Mesenchymal stem cell (in vitro differentiated cells and primary cell): Measurements from ENCODE around the gene TNPO3.

Experiments used
- DNase-seq: peaks from one replicate; pipeline ENCODE4 v3.0.0-alpha.2; 2013
- H2AFZ ChIP-seq: one replicate; pipeline ENCODE4 v1.6.1; 2013; ENCODE audit warnings: low read depth, mild to moderate bottlenecking, control low read depth, inconsistent platforms, low read length, moderate library complexity
- H2AK5ac ChIP-seq: 2 replicates; pipeline ENCODE4 v1.6.1; 2013; ENCODE audit warnings: low read length, moderate library complexity, mild to moderate bottlenecking, inconsistent platforms; ENCODE audit not compliant: severe bottlenecking
- H2BK120ac ChIP-seq: one replicate; pipeline ENCODE4 v1.6.1; 2013; ENCODE audit warnings: low read depth, mild to moderate bottlenecking, inconsistent platforms, low read length, moderate library complexity
- H2BK12ac ChIP-seq, 2 experiments: one replicate each; pipeline ENCODE4 v1.6.1; 2013; ENCODE audit warnings: inconsistent platforms in 2 of 2, low read length in 2 of 2, mild to moderate bottlenecking in 2 of 2, moderate library complexity in 2 of 2, control low read depth in 1 of 2
- H2BK15ac ChIP-seq: one replicate; pipeline ENCODE4 v1.6.1; 2013; ENCODE audit warnings: mild to moderate bottlenecking, low read depth, inconsistent platforms; ENCODE audit not compliant: poor library complexity, severe bottlenecking
- H2BK5ac ChIP-seq: 2 replicates; pipeline ENCODE4 v1.6.1; 2013; ENCODE audit warnings: low read depth, mild to moderate bottlenecking, low read length, control low read depth, inconsistent platforms; ENCODE audit not compliant: poor library complexity, severe bottlenecking
- H3K14ac ChIP-seq, 2 experiments: one replicate each; pipeline ENCODE4 v1.6.1; 2013; ENCODE audit warnings: inconsistent platforms in 2 of 2, low read length in 2 of 2, control low read depth in 1 of 2, mild to moderate bottlenecking in 1 of 2, moderate library complexity in 1 of 2
- H3K18ac ChIP-seq, 2 experiments: one replicate each; pipeline ENCODE4 v1.6.1; 2013; ENCODE audit warnings: inconsistent platforms in 2 of 2, low read length in 2 of 2, control low read depth in 1 of 2, low read depth in 1 of 2, mild to moderate bottlenecking in 1 of 2
- H3K23ac ChIP-seq, 2 experiments: one replicate each; pipeline ENCODE4 v1.6.1; 2013; ENCODE audit warnings: inconsistent platforms in 2 of 2, low read length in 2 of 2, mild to moderate bottlenecking in 2 of 2, moderate library complexity in 2 of 2, control low read depth in 1 of 2
- H3K27ac ChIP-seq: 2 replicates; pipeline ENCODE4 v1.5.1; 2013; ENCODE audit warnings: mild to moderate bottlenecking, moderate library complexity, low read length, control low read depth, inconsistent platforms; ENCODE audit not compliant: poor library complexity, severe bottlenecking
- H3K27me3 ChIP-seq, 2 experiments: 2 replicates each; pipeline versions ENCODE4 v1.6.1 to v1.7.0; 2013; ENCODE audit warnings: low read length in 2 of 2, mild to moderate bottlenecking in 2 of 2, moderate library complexity in 2 of 2, control low read depth in 1 of 2, inconsistent platforms in 1 of 2; ENCODE audit not compliant: control insufficient read depth in 1 of 2, insufficient read depth in 1 of 2
- H3K36me3 ChIP-seq, 2 experiments: 2 replicates each; pipeline versions ENCODE4 v1.6.1 to v1.7.0; 2013; ENCODE audit warnings: low read length in 2 of 2, control low read depth in 1 of 2, inconsistent platforms in 1 of 2, low read depth in 1 of 2, mild to moderate bottlenecking in 1 of 2; ENCODE audit not compliant: insufficient read depth in 2 of 2, control insufficient read depth in 1 of 2
- H3K4ac ChIP-seq, 2 experiments: one replicate each; pipeline ENCODE4 v1.6.1; 2013; ENCODE audit warnings: inconsistent platforms in 2 of 2, low read length in 2 of 2, mild to moderate bottlenecking in 2 of 2, moderate library complexity in 2 of 2, control low read depth in 1 of 2, low read depth in 1 of 2
- H3K4me1 ChIP-seq: 2 replicates; pipeline ENCODE4 v1.6.1; 2013; ENCODE audit warnings: low read depth, low read length, control low read depth; ENCODE audit not compliant: control insufficient read depth, insufficient read depth
- H3K4me2 ChIP-seq: 2 replicates; pipeline ENCODE4 v1.6.1; 2013; ENCODE audit warnings: low read length, mild to moderate bottlenecking, inconsistent platforms; ENCODE audit not compliant: poor library complexity, severe bottlenecking
- H3K4me3 ChIP-seq, 2 experiments: 2 replicates each; pipeline versions ENCODE4 v1.5.1 to v1.7.0; 2013; ENCODE audit warnings: low read length in 2 of 2, mild to moderate bottlenecking in 2 of 2, control low read depth in 1 of 2, low read depth in 1 of 2; ENCODE audit not compliant: insufficient read depth in 1 of 2
- H3K79me1 ChIP-seq: replicated peaks from 2 replicates; pipeline ENCODE4 v1.6.1; 2013; ENCODE audit warnings: mild to moderate bottlenecking, control low read depth, low read length, inconsistent platforms; ENCODE audit not compliant: poor library complexity, severe bottlenecking
- H3K9ac ChIP-seq: 2 replicates; pipeline ENCODE4 v1.7.0; 2013; ENCODE audit warnings: mild to moderate bottlenecking, low read length, moderate library complexity
- H3K9me3 ChIP-seq: 2 replicates; pipeline ENCODE4 v1.7.0; 2013; ENCODE audit warnings: mild to moderate bottlenecking, low read length; ENCODE audit not compliant: control insufficient read depth
- H4K8ac ChIP-seq: one replicate; pipeline ENCODE4 v1.6.1; 2013; ENCODE audit warnings: inconsistent platforms, mild to moderate bottlenecking, low read length, moderate library complexity
- H4K91ac ChIP-seq: one replicate; pipeline ENCODE4 v1.6.1; 2013; ENCODE audit warnings: mild to moderate bottlenecking, low read length, inconsistent platforms
- WGBS: methylation state at CpG from one replicate; pipeline ENCODE4 v1.1.7; 2013; ENCODE audit warnings: mixed read lengths; 5-methylcytosine and 5-hydroxymethylcytosine counted together

TNPO3 gene

DNA sequence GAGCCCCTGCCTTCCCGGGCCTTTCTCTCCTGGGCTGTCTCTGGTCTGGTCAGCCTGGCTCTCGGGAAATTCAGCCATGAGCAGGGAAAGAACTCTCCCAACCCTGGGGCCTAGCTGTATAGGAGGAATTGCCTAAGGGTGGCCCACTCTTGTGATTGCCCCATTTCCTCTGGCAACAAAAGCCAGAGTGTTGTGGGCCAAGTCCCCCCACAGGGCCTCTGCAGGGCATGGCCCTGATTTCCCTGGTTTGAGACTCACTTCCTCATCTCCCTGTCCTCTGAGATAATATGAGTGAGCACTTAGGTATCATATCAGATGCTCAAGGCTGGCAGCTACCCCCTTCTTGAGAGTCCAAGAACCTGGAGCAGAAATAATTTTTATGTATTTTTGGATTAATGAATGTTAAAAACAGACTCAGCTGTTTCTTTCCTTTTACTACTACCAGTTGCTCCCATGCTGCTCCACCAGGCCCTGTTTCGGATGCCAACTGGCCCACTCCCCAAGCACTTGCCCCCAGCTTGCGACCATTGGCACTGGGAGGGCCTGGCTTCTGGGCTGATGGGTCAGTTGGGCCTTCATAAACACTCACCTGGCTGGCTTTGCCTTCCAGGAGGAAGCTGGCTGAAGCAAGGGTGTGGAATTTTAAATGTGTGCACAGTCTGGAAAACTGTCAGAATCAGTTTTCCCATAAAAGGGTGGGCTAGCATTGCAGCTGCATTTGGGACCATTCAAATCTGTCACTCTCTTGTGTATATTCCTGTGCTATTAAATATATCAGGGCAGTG lies 105.7 kb downstream of the TNPO3 start:
- Histone ChIP-seq H3K4me3 (peak overlapping the region in 1 of 2 experiments; percentile 30), H2BK5ac (no peak overlapping the region)
- 98% methylated on average over 4 of the region's 4 CpGs for WGBS

DNA sequence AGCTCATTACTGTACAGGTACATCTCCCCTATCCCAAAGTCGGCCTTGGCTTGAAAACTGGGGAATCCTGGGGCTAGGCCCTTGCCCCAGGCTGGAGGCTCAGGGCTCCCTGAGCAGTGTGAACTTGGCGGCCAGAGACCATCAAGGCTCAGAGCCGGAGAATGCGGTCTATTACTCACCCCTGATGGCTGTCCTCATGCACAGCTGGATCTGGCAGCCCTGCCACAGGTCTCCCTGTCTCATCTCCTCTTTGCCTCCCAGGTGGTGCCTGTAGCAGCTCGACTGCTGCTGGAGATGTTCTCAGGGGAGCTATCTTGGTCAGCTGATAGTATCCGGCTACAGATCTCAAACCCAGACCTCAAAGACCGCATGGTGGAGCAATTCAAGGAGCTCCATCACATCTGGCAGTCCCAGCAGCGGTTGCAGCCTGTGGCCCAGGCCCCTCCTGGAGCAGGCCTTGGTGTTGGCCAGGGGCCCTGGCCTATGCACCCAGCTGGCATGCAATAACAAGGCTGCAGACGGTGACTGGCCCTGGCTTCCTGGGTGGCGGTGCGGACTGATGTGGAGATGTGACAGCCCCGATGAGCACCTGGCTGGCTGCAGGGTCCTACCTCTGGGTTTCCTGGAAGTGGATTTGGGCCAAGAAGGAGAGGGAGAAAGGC lies 106.5 kb downstream of the TNPO3 start:
- no peak overlapping the region for H4K91ac ChIP-seq
- peaks cover 0 to 17% of the 10 kb centered on the region in 2 experiments for H3K27me3 ChIP-seq
- H2BK5ac ChIP-seq = no peak overlapping the region
- no peak overlapping the region for H2BK120ac ChIP-seq
- H2BK15ac ChIP-seq = no peak overlapping the region
- H3K18ac ChIP-seq = no peak overlapping the region
- H2BK12ac ChIP-seq = no peak overlapping the region
- WGBS = 89% methylated on average over 12 of the region's 12 CpGs
- peak overlapping the region in 1 of 2 experiments; percentile 49 for H3K14ac ChIP-seq
- no peak overlapping the region for H4K8ac ChIP-seq
- H3K27ac ChIP-seq = no peak overlapping the region
- H3K4me1 ChIP-seq = peaks cover 13% of the 10 kb centered on the region
- peaks cover 27 to 37% of the 10 kb centered on the region in 2 experiments for H3K36me3 ChIP-seq
- H3K9ac ChIP-seq = no peak overlapping the region
- no peak overlapping the region for H3K23ac ChIP-seq
- H3K4me3 ChIP-seq = no peak overlapping the region
- no peaks in the 10 kb centered on the region for H3K9me3 ChIP-seq
- H2AK5ac ChIP-seq = no peak overlapping the region
- no peak overlapping the region for H3K4ac ChIP-seq
- no peaks in the 10 kb centered on the region for H3K79me1 ChIP-seq
- H3K4me2 ChIP-seq = no peak overlapping the region
- no peak for DNase-seq
- H2AFZ ChIP-seq = no peak overlapping the region

More for the DNA sequence above, 105.7 kb downstream of the TNPO3 start:
- DNase-seq = no peak
- H2BK12ac ChIP-seq = no peak overlapping the region
- H4K91ac ChIP-seq = no peak overlapping the region
- peaks cover 0 to 17% of the 10 kb centered on the region in 2 experiments for H3K27me3 ChIP-seq
- H4K8ac ChIP-seq = no peak overlapping the region
- H2BK15ac ChIP-seq = no peak overlapping the region
- peaks cover 35 to 37% of the 10 kb centered on the region in 2 experiments for H3K36me3 ChIP-seq
- H2BK120ac ChIP-seq = no peak overlapping the region
- no peak overlapping the region for H3K23ac ChIP-seq
- H3K79me1 ChIP-seq = peaks cover 2% of the 10 kb centered on the region
- H2AK5ac ChIP-seq = no peak overlapping the region
- H3K4me2 ChIP-seq = no peak overlapping the region
- no peak overlapping the region for H2AFZ ChIP-seq
- no peak overlapping the region for H3K27ac ChIP-seq
- no peak overlapping the region for H3K4ac ChIP-seq
- H3K4me1 ChIP-seq = peaks cover 13% of the 10 kb centered on the region
- no peaks in the 10 kb centered on the region for H3K9me3 ChIP-seq
- no peak overlapping the region for H3K14ac ChIP-seq
- H3K9ac ChIP-seq = no peak overlapping the region
- peak overlapping the region in 1 of 2 experiments; percentile 41 for H3K18ac ChIP-seq

DNA sequence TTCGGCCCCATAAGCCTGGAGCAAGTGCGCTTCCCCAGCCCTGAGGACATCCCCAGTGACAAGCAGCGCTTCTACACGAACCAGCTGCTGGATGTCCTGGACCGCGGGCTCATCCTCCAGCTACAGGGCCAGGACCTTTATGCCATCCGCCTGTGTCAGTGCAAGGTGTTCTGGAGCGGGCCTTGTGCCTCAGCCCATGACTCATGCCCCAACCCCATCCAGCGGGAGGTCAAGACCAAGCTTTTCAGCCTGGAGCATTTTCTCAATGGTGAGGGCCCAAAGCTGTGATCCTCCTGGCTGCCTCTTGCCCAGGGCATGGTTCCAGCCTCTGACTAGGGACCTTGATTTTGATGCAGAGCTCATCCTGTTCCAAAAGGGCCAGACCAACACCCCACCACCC lies 107.1 kb downstream of the TNPO3 start:
- no peak overlapping the region for H3K4me2 ChIP-seq
- H3K9me3 ChIP-seq = no peaks in the 10 kb centered on the region
- peaks cover 13% of the 10 kb centered on the region for H3K4me1 ChIP-seq
- no peak overlapping the region for H4K91ac ChIP-seq
- no peak overlapping the region for H2BK5ac ChIP-seq
- no peak overlapping the region for H3K27ac ChIP-seq
- H3K36me3 ChIP-seq = peaks cover 21 to 37% of the 10 kb centered on the region in 2 experiments
- H2BK15ac ChIP-seq = no peak overlapping the region
- no peak for DNase-seq
- no peak overlapping the region for H2AK5ac ChIP-seq
- H2BK120ac ChIP-seq = no peak overlapping the region
- no peak overlapping the region for H3K23ac ChIP-seq
- peak overlapping the region; percentile 16 for H4K8ac ChIP-seq
- no peak overlapping the region for H3K4me3 ChIP-seq
- WGBS = 86% methylated on average over 9 of the region's 9 CpGs
- no peak overlapping the region for H3K4ac ChIP-seq
- H3K18ac ChIP-seq = no peak overlapping the region
- H3K9ac ChIP-seq = no peak overlapping the region
- H3K14ac ChIP-seq = no peak overlapping the region
- H3K27me3 ChIP-seq = peaks cover 0 to 17% of the 10 kb centered on the region in 2 experiments
- no peak overlapping the region for H2BK12ac ChIP-seq
- H2AFZ ChIP-seq = no peak overlapping the region
- no peaks in the 10 kb centered on the region for H3K79me1 ChIP-seq
